22Rv1 (cell line): ENCODE data around the gene NARF.

ENCODE experiments used
- H3K27ac ChIP-seq: fragments of 450-650 bp; 2 replicates; pipeline ENCODE4 v1.5.1; 2017
- CTCF ChIP-seq: fragments of 450-650 bp; IDR thresholded peaks from 2 replicates; pipeline ENCODE4 v1.5.1; 2017; ENCODE audit warnings: mild to moderate bottlenecking
- ZFX ChIP-seq: fragments of 450-650 bp; IDR thresholded peaks from 2 replicates; pipeline ENCODE4 v1.6.1; 2017; ENCODE audit warnings: antibody characterized with exemption, borderline replicate concordance

NARF gene

DNA sequence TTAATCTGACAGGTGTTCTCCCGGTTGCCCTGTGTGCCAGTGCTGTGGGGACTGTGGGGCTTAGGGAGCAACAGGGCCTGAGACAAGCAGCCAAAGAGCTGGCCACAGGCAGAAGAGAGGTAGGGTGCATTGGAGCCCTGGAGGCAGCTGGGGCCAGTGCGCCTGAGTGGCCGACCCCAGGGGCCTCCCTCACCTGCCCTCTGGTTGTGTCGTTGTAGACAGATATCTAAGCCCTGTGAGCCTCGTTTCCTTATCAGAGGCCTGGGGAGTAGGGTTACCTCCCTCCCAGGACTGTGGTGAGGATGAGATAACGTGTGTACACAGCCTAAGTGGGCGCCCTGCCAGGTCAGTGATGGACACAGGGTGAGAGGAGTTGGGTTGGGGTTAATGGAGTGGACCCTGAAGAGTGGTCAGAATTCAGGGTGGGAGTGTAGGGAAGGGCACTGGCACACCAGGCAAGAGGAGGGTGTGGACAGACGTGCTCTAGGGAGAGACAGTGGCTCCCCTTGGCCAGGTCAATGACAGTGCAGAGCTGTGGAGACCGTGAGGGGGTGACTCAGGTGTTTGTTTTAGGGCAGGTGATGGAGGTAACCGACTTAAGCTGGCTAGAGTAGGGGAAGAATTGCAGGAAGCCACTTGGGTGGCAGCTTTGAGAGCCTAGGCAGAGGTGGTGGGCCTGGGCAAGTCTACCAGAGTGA, 3.4 kb downstream of the NARF start:
- no peak for TF ChIP-seq ZFX
- TF ChIP-seq CTCF = no peak
- H3K27ac ChIP-seq = no peak overlapping the region

- H3K27ac ChIP-seq = no peak overlapping the region
- no peak for TF ChIP-seq CTCF
- no peak for TF ChIP-seq ZFX
These were observed 4.8 kb downstream of the NARF start for GRCh38 chr17:82463391-82463790.

DNA sequence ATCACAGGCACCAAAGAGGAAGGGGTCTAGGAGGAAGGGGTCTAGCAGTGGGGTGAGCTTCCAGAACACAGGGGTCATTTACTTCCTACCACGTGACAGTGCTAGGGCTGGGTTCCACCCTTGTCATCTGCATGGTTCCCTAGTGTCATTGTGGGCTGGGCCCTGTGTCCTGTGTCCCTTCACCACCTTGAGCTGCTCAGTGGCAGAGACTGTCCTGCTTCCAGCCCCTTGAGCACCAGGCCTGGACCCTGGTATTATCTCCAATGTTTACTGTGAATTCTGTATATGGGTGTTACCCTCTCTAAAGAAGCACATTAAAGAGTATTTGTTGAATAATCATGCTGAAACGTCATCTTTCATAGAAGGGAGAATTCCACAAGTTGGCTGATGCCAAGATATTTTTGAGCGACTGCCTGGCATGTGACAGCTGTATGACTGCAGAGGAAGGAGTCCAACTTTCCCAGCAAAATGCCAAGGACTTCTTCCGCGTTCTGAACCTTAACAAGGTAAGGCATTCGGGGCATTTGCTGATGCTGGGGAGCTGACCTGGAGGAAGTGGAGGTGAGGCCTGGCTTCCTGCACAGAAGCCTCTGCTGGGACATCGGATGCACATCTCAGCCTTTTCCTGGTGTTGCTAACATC, 5.5 kb downstream of the NARF start:
- H3K27ac ChIP-seq = no peak overlapping the region
- no peak for TF ChIP-seq CTCF
- TF ChIP-seq ZFX = no peak

DNA sequence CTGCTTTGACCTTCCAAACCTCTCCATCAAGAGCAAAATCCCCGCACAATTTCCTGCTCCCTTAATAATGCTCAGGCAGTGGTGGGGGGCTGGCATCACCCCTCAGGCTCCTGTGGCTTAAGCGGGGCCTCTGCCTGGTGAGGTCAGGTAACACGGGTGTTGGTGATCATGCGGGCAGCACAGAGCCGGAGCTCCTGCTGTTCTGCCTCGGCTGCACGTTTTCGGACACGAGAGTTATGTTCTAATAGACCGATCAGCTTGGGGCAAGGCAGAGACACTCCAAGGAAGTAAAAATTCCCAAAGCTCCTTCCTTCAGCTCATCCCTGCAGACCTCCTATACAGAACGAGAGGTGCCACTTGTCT, 6.0 kb downstream of the NARF start:
- TF ChIP-seq CTCF (no peak), ZFX (no peak)
- no peak overlapping the region for H3K27ac ChIP-seq

GRCh38 chr17:82465023-82465603, 6.6 kb downstream of the NARF start:
- no peak overlapping the region for H3K27ac ChIP-seq
- TF ChIP-seq CTCF (no peak), ZFX (no peak)

GRCh38 chr17:82468692-82469091, 10.2 kb downstream of the NARF start:
- H3K27ac ChIP-seq = no peak overlapping the region
- no peak for TF ChIP-seq ZFX
- TF ChIP-seq CTCF = no peak

GRCh38 chr17:82470065-82470464, 11.5 kb downstream of the NARF start:
- no peak overlapping the region for H3K27ac ChIP-seq
- TF ChIP-seq CTCF (no peak), ZFX (no peak)
